ENCODE results near the gene BOK.

DNA sequence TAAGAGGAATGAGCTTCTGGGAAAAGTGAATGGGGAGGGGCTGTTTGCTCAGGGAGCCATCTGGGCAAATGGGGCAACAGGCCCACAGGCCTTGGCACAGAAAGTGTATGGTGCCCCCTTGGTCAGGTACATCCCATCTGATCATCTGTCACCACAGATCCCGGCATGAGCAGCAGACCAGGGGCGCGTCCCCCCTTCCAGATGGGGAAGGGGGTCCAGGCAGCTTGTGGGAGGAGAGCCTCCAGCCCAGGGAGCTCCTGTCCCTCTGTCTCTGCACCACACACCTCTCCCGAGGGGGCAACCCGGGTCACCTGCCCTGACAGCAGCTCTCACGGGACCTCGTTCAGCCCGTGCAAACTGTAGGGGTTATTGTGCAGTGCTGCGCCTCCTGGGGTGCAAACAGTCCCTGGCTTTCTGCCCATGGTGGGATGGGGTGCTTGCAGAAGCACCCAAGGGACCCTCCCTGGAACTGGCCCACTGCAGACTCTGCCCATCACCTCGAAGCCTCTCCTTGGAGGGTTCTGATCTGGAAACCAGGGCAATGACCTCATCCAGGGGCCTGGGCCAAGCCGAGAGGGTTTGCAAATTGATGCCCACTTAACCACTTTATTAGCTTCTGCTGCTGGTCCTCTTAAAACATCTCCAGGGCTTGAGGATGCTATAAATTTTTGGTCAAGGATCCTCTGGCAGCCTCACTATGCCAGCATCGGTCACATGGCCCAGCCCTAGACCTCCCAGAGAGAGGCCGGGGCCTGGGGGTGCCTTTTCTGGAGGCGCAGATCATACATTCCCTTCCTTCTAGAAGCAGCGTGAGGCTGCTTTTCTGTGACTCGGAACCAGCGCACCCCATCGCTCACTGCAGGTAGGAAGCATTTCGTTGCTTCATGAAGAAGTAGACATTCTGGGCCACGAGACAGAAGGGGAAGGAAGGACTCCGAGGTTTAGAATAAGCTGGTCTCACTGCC, 7.6 kb upstream of the BOK start:
- TF ChIP-seq, protein P1, sequence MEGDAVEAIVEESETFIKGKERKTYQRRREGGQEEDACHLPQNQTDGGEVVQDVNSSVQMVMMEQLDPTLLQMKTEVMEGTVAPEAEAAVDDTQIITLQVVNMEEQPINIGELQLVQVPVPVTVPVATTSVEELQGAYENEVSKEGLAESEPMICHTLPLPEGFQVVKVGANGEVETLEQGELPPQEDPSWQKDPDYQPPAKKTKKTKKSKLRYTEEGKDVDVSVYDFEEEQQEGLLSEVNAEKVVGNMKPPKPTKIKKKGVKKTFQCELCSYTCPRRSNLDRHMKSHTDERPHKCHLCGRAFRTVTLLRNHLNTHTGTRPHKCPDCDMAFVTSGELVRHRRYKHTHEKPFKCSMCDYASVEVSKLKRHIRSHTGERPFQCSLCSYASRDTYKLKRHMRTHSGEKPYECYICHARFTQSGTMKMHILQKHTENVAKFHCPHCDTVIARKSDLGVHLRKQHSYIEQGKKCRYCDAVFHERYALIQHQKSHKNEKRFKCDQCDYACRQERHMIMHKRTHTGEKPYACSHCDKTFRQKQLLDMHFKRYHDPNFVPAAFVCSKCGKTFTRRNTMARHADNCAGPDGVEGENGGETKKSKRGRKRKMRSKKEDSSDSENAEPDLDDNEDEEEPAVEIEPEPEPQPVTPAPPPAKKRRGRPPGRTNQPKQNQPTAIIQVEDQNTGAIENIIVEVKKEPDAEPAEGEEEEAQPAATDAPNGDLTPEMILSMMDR (IDR thresholded peaks at IDR 0.05; ENCODE audit: extremely low read depth in 1 of 2, insufficient read depth in 1 of 2, low read depth in 1 of 2, low read length in 2 of 2) = no peak
- TF ChIP-seq POLR2AphosphoS5 (IDR thresholded peaks at IDR 0.05; ENCODE audit: insufficient read depth, low read depth, low read length) (no peak), FOS (IDR thresholded peaks at IDR 0.05; ENCODE audit: borderline replicate concordance, insufficient read depth, low read length) (no peak), GATA2 (IDR thresholded peaks at IDR 0.05; ENCODE audit: insufficient read depth, insufficient read length, low read depth, low read length) (no peak), MYC (IDR thresholded peaks at IDR 0.05; ENCODE audit: low read depth, low read length) (no peak), POLR2A (IDR thresholded peaks at IDR 0.05; ENCODE audit: low read depth, low read length) (no peak), EZH2 (IDR thresholded peaks at IDR 0.05; ENCODE audit: borderline replicate concordance, low read depth, low read length, severe bottlenecking) (no peak)
- TF ChIP-seq, protein P2, sequence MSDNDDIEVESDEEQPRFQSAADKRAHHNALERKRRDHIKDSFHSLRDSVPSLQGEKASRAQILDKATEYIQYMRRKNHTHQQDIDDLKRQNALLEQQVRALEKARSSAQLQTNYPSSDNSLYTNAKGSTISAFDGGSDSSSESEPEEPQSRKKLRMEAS (IDR thresholded peaks at IDR 0.05; ENCODE audit: insufficient read depth, insufficient read length) = no peak
